Fibroblast of skin of scalp (primary cell): ENCODE measurements around the gene CCDC116.
"Not testable (repeated sequence)": the region's sequence is repeated elsewhere in the genome, so short reads cannot be mapped to it uniquely, and the experiment has no call there.

Experiments
- DNase-seq: peaks from one replicate; pipeline ENCODE4 v3.0.0-alpha.2; 2013

The CCDC116 gene

DNA sequence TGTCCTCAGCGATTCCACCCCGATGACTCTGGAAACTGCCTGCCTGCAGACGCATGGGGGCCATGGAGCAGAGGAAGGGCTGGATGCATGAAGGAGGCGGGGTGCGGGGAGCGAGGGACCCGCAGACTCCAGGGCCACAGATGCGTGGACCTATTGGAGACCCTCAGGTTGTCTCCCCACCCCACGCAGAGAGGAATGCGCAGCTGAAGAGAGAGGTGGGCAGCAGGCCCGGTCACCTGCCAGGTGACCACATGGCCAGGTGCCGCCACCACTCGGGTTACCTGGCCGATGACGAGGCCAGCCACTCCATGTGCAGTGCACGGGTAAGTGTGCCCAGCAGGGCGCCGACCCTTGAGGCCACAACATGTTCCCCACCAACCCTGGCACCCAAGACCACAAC lies 371 bp downstream of the CCDC116 start:
- DNase-seq, result no peak

DNA sequence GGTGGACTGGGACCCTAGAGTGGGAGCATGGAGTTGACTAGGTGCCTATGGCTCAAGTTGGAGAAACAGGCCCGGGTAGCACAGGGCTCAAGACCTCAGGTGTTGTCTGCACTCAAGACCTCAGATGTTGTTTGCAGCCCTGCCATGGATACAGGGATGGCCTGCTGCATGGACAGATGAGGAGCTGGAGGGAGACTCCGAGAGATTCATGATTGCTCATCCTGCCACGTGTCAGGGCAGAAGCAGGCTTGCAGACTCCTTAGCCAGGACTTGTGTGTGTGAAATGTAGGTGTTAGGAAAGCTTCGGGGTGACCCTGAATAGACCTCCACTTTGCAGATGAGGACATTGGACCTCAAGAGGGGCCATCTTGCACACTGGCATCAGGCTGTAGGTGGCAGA lies 921 bp downstream of the CCDC116 start:
- no peak for DNase-seq

DNA sequence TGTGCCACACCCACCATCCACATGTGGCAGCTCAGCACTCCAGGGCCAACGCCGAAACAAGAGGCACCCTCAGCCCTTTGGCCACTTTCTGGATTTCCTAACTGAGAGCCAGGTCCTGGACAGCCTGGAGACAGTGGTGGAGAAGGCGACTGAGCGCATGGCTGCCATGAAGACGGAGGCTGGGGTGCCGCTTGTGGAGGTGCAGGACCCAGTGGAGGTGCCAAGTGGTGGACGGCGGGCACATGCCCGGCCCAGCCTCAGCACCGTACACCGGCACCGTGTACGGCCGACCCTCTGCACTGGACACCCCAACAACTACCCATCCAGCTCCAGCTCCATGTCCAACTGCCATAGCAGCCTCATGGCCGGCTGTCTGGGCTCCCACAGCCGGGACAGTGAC lies 1.5 kb downstream of the CCDC116 start:
- DNase-seq, result no peak

DNA sequence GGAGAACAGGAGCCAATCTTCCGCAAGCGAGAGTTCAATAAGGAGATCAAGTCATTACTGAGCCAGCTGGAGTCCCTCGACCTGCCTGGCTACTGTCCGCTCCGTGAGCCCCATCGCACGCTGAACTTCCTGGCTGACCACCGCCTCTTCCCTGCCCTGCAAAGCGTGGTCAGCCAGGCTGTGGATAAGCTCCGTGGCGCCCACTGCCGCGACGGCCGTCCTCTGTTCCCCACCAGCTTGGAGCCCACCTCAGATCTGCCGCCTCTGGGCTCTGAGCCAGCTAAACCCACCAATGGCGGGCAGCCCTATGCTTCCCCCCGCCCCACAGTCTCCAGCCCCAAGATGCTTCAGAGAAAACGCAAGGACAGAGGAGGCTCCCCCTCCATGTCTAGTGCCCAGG lies 2.3 kb downstream of the CCDC116 start:
- DNase-seq, result no peak

DNA sequence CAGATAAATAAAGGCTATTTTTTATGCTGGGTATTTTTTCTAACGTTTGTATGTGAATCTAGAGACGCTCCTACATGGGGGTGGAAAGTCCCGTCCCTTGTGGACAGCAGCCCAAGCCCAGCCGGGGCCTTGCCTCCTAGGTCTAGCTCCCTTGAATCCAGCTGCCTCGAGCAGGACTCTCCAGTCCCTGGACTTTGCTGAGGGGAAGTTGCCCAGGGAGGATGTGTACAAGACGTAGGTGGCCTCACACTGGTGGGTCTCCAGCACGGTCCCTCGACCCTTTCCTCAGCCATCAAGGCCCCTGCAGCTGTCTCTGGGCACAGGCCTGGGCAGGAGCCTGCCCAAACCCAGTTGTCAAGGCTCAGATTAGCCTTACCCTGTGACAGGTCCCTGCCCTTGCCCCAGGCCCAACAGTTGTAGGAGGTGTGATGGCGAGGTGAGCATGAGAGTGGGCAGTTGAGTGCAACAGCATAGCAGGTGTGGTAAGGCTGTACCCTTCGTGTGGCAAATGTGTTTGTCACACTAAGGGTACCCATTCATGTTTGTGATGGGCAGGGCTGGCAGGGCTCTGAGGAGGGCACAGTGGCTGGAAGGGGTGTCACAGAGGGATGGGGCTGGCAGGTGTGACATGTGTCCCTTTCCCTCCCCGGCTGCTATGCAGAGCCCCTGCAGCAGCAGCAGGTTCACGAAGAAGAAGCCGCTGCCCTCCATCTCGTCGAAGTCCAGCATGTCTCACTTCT lies 3.4 kb downstream of the CCDC116 start:
- DNase-seq, result no peak

DNA sequence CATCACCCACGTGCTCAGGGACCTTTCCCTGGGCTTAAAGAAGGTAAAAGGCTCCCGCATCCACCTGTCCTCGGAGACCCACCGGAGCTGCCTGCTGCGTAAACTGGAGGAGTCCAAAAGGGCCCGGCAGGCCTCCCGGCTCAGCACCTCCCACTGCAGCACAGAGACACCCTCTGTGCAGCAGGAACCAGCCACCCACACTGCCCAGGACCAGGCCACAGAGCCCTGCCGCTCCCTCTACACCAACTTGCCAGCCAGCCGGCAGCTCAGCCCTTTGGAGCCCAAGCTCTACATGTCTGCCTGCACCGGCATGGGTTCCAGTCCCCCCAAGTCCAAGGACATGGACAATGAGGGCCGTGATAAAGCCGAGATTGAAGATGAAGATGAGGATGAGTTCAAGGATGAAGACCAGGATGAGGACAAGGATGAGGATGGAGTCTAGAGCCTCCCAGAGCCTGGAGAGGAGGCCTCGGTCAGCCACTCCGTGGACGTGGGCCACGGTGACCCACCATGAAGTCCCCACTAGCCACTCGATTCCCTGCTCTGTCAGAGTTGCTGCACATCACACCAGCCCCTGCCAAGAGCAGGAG lies 4.2 kb downstream of the CCDC116 start:
- no peak for DNase-seq

DNA sequence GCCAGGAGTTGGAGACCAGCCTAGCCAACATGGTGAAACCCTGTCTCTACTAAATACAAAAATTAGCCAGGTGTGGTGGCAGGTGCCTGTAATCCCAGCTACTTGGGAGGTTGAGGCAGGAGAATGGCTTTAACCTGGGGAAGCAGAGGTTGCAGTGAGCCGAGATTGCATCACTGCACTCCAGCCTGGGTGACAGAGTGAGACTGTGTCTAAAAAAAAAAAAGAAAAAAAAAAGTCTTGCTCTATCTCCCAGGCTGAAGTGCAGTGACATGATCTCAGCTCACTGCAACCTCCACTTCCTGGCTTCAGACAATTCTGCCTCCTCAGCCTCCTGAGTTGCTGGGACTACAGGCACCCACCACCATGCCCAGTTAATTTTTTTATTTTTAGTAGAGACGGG lies 4.9 kb downstream of the CCDC116 start:
- not testable (repeated sequence) for DNase-seq

DNA sequence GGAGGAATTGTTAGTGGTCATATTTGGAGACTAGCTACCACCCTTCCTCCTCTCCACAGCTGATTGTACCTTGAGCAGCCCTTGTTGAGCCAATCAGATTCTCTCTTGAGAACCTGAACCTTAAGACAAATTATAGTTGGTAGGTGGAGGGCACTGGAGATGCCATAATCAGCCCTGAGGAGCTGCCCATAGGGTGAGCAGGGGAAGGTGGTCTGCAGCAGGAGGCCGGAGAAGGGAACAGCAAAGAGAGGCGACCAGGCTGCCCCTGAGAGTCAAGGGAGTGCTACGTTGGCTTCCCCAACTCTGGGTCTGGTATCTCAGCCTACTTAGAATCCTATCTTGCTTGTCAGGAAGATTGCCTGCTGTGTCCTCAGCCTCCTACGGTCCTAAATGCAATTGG lies 6.8 kb downstream of the CCDC116 start:
- no peak for DNase-seq

DNA sequence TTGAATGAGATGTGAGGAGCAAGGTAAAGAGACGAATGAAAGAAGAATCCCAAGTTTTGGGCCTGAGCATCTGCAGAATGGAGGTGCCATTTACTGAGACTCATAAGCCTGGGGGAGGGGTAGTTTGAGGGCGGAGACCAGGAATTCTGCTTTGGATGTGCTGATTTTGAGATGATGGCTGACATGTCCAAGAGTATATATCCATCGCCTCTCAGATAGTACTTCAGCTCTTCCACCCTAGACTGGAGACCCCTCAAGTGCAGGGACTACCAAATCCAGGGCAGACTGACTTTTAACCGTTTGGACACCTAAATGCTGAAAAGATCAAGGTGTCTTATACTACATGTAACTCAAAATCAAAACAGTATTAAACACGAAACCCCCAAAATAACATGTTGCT lies 8.2 kb downstream of the CCDC116 start:
- no peak for DNase-seq

DNA sequence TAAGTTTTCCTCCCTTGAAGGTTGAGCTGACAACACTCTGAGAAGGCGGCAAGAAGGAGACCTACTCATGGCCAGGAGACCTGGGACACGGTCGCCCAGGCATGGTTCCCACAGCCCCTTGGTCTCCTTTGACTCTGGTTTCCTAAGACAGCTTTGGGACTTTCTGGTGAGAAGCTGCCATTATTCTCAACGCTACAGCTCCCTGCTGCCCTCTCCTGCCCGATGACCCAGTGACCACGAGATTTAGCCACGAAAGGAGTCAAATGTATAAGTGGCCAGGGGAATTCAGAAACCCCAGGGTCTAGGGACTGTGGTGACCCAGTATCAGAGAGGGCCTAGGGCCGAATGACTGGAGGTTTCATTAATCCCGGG lies 8.8 kb downstream of the CCDC116 start:
- peak; percentile 50 for DNase-seq

DNA sequence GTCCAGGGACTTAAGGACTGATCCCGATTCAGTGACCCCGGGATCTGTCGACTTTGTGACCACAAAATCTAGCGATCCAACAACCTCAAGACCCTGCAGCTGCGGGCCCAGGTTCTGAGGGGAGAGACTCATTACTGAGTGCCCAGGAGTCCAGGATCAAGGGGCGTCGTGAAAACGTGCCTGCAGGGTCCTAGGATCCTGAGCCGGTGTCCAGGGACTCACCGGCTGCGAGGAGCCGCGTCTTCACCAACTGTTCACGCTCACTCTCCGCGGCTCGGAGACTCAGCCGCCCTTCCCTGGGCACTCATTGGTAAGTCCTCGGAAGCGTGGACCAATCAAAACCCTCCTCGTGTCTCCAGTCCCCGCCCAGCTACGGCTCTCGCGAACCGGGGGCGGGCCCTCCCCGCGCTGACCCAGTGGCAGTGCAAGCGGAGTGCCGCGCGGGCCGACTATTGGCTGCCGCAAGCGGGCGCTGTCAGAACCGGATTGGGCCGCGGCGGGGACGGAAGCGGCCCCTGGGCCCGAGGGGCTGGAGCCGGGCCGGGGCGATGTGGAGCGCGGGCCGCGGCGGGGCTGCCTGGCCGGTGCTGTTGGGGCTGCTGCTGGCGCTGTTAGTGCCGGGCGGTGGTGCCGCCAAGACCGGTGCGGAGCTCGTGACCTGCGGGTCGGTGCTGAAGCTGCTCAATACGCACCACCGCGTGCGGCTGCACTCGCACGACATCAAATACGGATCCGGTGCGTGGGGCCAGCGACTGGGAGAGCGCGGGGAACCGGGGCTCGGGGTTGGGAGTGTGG lies 9.4 kb downstream of the CCDC116 start, which contains the start of gene SDF2L1:
Gene SDF2L1, plus strand, starts transcription at position 514 of the 795 bp plus-strand sequence. Its CDS starts 35 bp downstream, at position 549.
- DNase-seq, result peak; percentile 99

DNA sequence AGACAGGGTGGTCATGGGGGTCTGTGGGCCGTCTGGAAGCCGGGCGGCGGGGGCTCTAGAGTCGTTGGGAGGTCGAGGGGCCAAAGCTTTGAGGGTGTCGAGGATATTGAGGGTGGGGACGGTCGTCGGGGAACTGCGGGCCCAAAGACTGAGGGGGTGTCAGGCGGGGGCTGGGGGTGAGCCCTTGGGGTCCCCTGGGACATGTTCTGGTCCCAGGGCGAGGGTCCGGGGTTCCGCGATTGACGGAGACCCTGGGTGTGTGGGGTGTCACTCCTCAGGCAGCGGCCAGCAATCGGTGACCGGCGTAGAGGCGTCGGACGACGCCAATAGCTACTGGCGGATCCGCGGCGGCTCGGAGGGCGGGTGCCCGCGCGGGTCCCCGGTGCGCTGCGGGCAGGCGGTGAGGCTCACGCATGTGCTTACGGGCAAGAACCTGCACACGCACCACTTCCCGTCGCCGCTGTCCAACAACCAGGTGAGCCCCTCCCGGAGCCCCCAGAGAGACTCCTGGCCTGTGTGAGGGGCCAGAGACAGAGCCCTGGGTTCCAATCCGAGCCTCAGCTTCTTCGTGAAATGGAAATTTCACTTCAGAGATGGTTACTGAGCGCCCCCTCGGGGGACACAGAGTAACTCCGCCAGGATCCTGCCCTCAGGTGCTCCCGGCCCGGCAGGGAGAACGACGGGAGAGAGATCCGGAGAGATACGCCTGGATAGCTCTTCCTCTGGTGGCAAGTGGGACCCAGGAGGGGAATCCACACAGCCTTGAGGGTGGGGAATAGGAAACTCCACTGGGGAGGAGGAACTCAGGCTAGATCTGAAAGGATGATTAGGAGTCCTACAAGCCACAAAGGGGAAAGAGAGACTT lies 10.3 kb downstream of the CCDC116 start:
- peak; percentile 56 for DNase-seq

DNA sequence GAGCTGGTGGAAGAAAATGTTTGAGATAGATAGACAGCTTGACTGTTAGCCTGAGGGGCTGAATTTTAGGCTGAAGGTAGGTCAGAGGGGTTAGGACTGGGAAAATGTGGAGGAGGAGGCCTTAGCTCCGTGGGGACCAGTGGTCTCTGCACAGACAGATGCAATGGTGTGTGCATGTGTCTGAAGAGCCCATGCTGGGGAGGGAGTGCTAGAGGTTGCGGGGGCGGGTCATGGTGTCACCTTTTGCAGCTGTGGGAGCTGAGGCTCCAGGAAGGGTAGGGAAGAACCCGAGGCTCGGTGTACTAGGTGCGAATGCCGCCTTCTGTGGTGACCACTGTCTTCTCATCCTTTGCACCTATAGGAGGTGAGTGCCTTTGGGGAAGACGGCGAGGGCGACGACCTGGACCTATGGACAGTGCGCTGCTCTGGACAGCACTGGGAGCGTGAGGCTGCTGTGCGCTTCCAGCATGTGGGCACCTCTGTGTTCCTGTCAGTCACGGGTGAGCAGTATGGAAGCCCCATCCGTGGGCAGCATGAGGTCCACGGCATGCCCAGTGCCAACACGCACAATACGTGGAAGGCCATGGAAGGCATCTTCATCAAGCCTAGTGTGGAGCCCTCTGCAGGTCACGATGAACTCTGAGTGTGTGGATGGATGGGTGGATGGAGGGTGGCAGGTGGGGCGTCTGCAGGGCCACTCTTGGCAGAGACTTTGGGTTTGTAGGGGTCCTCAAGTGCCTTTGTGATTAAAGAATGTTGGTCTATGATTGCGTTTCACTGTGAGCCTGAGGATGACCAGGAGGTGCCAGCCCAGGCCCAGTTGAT lies 11.2 kb downstream of the CCDC116 start:
- no peak for DNase-seq

DNA sequence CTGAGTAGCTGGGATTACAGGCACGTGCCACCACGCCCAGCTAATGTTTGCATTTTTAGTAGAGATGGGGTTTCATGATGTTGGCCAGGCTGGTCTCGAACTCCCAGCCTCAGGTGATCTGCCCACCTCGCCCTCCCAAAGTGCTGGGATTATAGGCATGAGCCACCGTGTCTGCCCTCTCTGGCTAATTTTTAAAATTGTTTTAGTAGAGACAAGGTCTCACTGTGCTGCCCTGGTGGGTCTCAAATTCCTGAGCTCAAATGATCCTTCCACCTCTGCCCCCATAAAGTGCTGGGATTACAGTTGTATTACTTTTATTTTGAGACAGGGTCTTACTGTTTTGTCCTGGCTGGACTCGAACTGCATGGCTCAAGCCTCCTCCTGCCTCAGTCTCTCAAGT lies 13.0 kb downstream of the CCDC116 start:
- not testable (repeated sequence) for DNase-seq

DNA sequence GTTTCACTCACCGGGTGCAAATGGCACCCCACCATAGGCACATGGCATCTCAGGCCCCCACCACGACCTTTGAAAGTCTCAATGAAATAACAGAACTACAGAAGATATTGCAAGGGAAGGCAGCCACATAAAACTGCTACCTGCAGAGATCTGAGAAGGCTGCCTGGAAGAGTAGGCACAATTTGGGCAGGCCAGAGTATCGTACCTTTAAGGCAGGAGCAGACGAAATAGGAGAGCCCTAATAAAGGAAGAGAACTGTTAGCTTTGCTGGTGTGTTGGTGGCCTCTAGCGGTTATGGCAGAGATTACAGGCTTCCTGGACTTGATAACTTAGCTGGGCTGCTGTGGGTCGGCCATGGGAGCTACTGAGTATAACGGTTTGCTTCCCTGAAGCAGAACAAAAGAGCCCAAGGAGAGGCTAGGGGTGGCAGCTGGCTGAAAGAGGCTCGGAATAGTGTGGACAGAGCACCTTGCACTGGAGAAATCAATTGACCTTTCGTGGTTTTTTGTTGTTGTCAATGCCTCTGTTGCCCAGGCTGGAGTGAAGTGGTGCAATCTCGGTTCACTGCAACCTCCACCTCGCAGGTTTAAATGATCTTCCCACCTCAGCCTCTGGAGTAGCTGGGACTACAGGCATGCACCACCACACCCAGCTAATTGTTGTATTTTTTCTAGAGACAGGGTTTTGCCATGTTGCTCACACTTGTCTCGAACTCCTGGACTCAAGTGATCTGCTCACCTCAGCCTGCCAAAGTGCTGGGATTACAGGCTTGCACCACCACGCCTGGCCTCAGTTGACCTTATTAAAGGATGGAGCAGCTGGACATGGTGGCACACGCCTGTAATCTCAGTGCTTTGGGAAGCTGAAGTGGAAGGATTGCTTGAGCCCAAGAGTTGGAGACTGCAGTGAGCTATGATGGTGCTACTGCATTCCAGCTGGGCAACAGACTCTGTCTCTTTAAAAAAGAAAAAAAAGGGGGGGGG lies 14.3 kb downstream of the CCDC116 start:
- peak; percentile 77 for DNase-seq

DNA sequence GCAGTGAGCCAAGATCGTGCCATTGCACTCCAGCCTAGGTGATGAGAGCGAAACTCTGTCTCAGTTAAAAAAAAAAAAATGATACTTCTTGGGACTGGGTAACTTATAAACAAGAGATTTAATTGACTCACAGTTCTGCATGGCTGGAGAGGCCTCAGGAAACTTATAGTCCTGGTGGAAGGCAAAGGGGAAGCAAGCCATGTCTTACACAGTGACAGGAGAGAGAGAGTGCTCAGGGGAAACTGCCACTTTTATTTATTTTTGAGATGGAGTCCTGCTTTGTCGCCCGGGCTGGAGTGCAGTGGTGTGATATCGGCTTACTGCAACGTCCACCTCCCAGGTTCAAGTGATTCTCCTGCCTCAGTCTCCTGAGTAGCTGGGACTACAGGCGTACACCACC lies 17.7 kb downstream of the CCDC116 start:
- DNase-seq, result no peak

DNA sequence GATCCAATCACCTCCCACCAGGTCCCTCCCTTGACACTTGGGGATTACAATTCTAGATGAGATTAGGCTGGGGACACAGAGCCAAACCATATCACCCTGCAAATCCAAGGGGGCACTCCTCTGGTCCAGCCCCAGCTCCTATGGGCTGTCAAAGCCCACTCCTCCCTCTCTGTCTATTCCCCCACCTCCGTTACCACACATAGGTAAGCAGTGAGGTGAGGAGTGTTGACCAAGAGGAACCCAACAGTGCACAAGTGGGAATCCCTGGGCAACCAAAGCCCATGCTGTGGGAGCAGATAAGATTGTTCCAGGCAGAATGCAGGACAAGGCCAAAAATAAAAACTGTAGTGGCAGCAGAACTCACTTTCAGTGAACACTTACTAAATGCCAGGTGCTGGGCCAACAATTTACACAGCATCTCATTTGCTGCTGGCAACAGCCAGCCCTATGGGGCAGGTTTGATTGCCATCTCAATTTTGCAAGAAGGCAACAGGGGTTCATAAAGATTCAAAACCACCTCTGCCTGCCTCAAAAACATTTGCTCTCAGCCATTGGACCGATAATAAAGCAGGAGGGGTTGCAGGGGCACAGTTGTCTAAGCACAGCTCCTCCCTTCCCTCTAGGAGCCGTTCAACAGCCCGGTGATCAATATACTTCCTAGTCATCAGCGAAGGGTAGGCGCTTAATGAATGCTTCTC lies 18.4 kb downstream of the CCDC116 start:
- no peak for DNase-seq

DNA sequence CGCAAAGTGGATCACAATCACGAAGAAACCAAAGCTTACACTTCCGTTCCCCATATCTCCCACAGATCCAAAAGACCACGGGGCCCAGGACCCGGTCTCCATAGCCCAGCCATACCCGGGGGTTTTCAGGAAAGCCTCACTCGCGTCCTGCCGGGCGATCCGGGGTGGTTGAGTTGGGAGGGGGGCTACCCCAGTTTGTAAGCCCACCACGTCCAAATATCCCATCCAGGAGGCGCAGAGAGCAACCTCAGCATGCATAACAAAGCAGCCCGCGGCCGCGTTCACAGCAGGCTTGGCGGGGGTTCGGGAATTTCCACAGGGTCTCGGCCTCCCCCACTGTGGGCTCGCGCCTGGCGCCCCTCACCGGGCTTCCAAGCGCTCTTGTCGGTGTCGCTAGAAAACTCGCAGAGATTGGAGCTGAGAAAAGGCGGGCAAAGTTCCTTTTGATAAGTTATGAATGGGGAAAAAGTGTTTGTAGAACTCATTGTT lies 19.0 kb downstream of the CCDC116 start:
- no peak for DNase-seq

DNA sequence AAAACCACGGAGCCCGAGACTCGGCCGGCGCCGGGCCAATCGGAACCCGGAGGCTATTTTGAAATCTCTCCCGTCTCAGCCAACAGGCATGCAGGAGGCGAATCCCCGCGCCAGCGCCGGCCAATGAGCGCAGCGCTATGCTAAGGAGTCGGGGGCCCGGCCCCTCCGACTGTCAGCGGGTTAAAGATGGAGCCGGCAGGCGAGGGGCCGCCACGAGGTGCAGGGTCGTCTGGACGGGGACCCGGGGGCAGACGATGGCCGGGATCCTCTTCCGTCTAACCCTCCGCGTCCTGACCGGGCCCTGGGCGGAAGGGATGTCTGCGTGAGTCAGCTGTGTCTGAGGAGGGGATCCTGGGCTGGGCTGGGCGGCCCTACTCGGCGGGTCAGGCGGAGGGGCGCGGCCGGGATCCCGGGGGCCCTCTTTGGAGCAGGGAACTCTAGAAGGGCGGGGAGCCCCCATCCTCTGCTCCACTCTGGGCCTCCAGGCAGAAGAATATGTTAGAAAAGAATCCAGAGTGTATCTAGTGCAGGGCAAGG lies 19.5 kb downstream of the CCDC116 start:
- peak; percentile 89 for DNase-seq
